Liver (tissue), 9 donors: ENCODE results near the gene TOE1. TPM values are rescaled to one million over a fixed set of nuclear protein-coding genes. Genes with fewer than 3 reads are reported as not detected.

Source experiments
- DNase-seq: peaks from one replicate; pipeline ENCODE4 v3.0.0-alpha.2; 2017; ENCODE audit warnings: low spot score
- H3K27ac ChIP-seq, 2 donors: one replicate each; pipeline ENCODE4 v1.7.0; 2013; ENCODE audit warnings: inconsistent platforms in 2 of 2, low read length in 2 of 2, control low read depth in 1 of 2, low read depth in 1 of 2, mild to moderate bottlenecking in 1 of 2
- H3K27me3 ChIP-seq, 4 donors: one replicate each; pipeline versions ENCODE4 v1.6.1 to v1.7.0; 2013; ENCODE audit warnings: low read length in 3 of 4, inconsistent platforms in 1 of 4, mild to moderate bottlenecking in 1 of 4, moderate library complexity in 1 of 4; ENCODE audit not compliant: control insufficient read depth in 4 of 4, insufficient read depth in 4 of 4
- H3K36me3 ChIP-seq, 4 donors: one replicate each; pipeline versions ENCODE4 v1.6.1 to v1.7.0; 2013; ENCODE audit warnings: low read length in 3 of 4, mild to moderate bottlenecking in 3 of 4, low read depth in 1 of 4, moderate library complexity in 1 of 4; ENCODE audit not compliant: control insufficient read depth in 4 of 4, insufficient read depth in 3 of 4
- H3K4me1 ChIP-seq, 4 donors: one replicate each; pipeline versions ENCODE4 v1.6.1 to v1.7.0; 2013; ENCODE audit warnings: low read length in 3 of 4, mild to moderate bottlenecking in 3 of 4, moderate library complexity in 1 of 4; ENCODE audit not compliant: control insufficient read depth in 4 of 4, insufficient read depth in 4 of 4
- H3K4me3 ChIP-seq, 3 donors: one replicate each; pipeline versions ENCODE4 v1.6.1 to v1.7.0; 2013; ENCODE audit warnings: low read length in 3 of 3, control low read depth in 1 of 3, low read depth in 1 of 3, mild to moderate bottlenecking in 1 of 3
- H3K9ac ChIP-seq, 2 donors: one replicate each; pipeline ENCODE4 v1.7.0; 2013; ENCODE audit warnings: low read length in 2 of 2, mild to moderate bottlenecking in 2 of 2, moderate library complexity in 2 of 2, control low read depth in 1 of 2, low read depth in 1 of 2
- H3K9me3 ChIP-seq, 4 donors: one replicate each; pipeline versions ENCODE4 v1.6.1 to v1.7.0; 2013; ENCODE audit warnings: low read length in 3 of 4; ENCODE audit not compliant: control insufficient read depth in 4 of 4
- ATF3 ChIP-seq: IDR thresholded peaks from 2 replicates; pipeline ENCODE4 v1.6.1; 2016; ENCODE audit warnings: antibody characterized with exemption
- CTCF ChIP-seq: fragments of 150-350 bp; IDR thresholded peaks from 2 replicates; pipeline ENCODE4 v1.5.1; 2017; ENCODE audit warnings: improper control_type of control experiment, low read depth, low read length; ENCODE audit not compliant: missing input control
- EGR1 ChIP-seq, 2 donors: IDR thresholded peaks; 2 replicates each; pipeline ENCODE4 v1.6.1; 2016 to 2018; ENCODE audit warnings: antibody characterized with exemption in 2 of 2, low read depth in 2 of 2
- FOXA1 ChIP-seq: IDR thresholded peaks from 2 replicates; pipeline ENCODE4 v1.6.1; 2016; ENCODE audit warnings: antibody characterized with exemption
- FOXA2 ChIP-seq: IDR thresholded peaks from 2 replicates; pipeline ENCODE4 v1.6.1; 2016; ENCODE audit warnings: antibody characterized with exemption
- GABPA ChIP-seq, 2 donors: IDR thresholded peaks in 1 of 2; conservative IDR thresholded peaks in 1 of 2; 2 replicates each; pipeline ENCODE4 v1.6.1; 2016; ENCODE audit warnings: antibody characterized with exemption in 2 of 2, mild to moderate bottlenecking in 1 of 2, moderate library complexity in 1 of 2
- HNF4A ChIP-seq, 2 donors: conservative IDR thresholded peaks; 2 replicates each; pipeline ENCODE4 v1.6.1; 2016; ENCODE audit warnings: antibody characterized with exemption in 2 of 2, mild to moderate bottlenecking in 2 of 2
- HNF4G ChIP-seq: IDR thresholded peaks from 2 replicates; pipeline ENCODE4 v1.6.1; 2016; ENCODE audit warnings: antibody characterized with exemption
- JUND ChIP-seq, 2 donors: IDR thresholded peaks; 2 replicates each; pipeline ENCODE4 v1.6.1; 2016; ENCODE audit warnings: antibody characterized with exemption in 2 of 2
- MAX ChIP-seq: IDR thresholded peaks from 2 replicates; pipeline ENCODE4 v1.6.1; 2016; ENCODE audit warnings: antibody characterized with exemption
- NR2F2 ChIP-seq: IDR thresholded peaks from 2 replicates; pipeline ENCODE4 v1.6.1; 2016; ENCODE audit warnings: antibody characterized with exemption
- RAD21 ChIP-seq, 2 donors: IDR thresholded peaks; 2 replicates each; pipeline ENCODE4 v1.6.1; 2016; ENCODE audit warnings: antibody characterized with exemption in 2 of 2, mild to moderate bottlenecking in 2 of 2
- REST ChIP-seq: IDR thresholded peaks from 2 replicates; pipeline ENCODE4 v1.6.1; 2016; ENCODE audit warnings: antibody characterized with exemption, mild to moderate bottlenecking
- RXRA ChIP-seq, 2 donors: IDR thresholded peaks; 2 replicates each; pipeline ENCODE4 v1.6.1; 2017 to 2018; ENCODE audit warnings: antibody characterized with exemption in 2 of 2, mild to moderate bottlenecking in 1 of 2
- SP1 ChIP-seq: IDR thresholded peaks from 2 replicates; pipeline ENCODE4 v1.6.1; 2018; ENCODE audit warnings: antibody characterized with exemption, mild to moderate bottlenecking
- TAF1 ChIP-seq: conservative IDR thresholded peaks from 2 replicates; pipeline ENCODE4 v1.6.1; 2016; ENCODE audit warnings: antibody characterized with exemption, mild to moderate bottlenecking
- YY1 ChIP-seq: IDR thresholded peaks from 2 replicates; pipeline ENCODE4 v1.6.1; 2016; ENCODE audit warnings: antibody characterized with exemption, mild to moderate bottlenecking
- ZBTB33 ChIP-seq: IDR thresholded peaks from 2 replicates; pipeline ENCODE4 v1.6.1; 2016; ENCODE audit warnings: antibody characterized with exemption
- WGBS: extraction: QIAGEN DNeasy Blood & Tissue Kit; methylation state at CpG from one replicate; pipeline ENCODE4 v1.1.7; 2013; 5-methylcytosine and 5-hydroxymethylcytosine counted together
- polyA plus RNA-seq, 2 donors: library from polyadenylated mRNA; stranded (reverse) in 1 of 2; unstranded in 1 of 2; fragments of 200-250 nt in 1 of 2; fragments of >200 nt in 1 of 2; fragmentation: Nextera tagmentation in 1 of 2; extraction: Ambion mirVana in 1 of 2; gene quantifications; one replicate each; pipeline versions ENCODE4 v1.2.1 to v1.2.3, GENCODE V29; 2013 to 2015
- total RNA-seq, 2 donors: library from RNA; depleted of rRNA; stranded (reverse); fragments of >200 nt; gene quantifications; one replicate each; pipeline ENCODE4 v1.2.3, GENCODE V29; 2014
- donor health status: healthy.
- donor health status: healthy.
- donor health status: healthy.
- donor health status: healthy.
- donor health status: healthy.

The TOE1 gene
- total and polyA plus RNA-seq, 4 donors, result 3.5 to 9.1 (median 5.8) TPM

GRCh38 chr1:45291716-45292115, 48.3 kb upstream of the TOE1 start:
- H3K9ac ChIP-seq, result no peak overlapping the region
- H3K36me3 ChIP-seq, result no peaks in the 10 kb centered on the region
- no peak for DNase-seq
- 76% methylated on average over 2 of the region's 2 CpGs for WGBS
- no peak overlapping the region for H3K4me3 ChIP-seq
- TF ChIP-seq ZBTB33 (no peak), JUND (IDR thresholded peaks at IDR 0.05) (no peak), EGR1 (IDR thresholded peaks at IDR 0.05; ENCODE audit: low read depth in 2 of 2) (no peak), HNF4A (conservative IDR thresholded peaks at IDR 0.05) (no peak), GABPA (IDR thresholded peaks at IDR 0.05 in 1 of 2, conservative IDR thresholded peaks at IDR 0.05 in 1 of 2) (no peak), CTCF (no peak), FOXA2 (no peak), REST (no peak), RXRA (IDR thresholded peaks at IDR 0.05) (no peak), TAF1 (no peak), NR2F2 (no peak), YY1 (no peak), RAD21 (IDR thresholded peaks at IDR 0.05) (no peak), SP1 (no peak), ATF3 (no peak), HNF4G (no peak), FOXA1 (no peak), MAX (no peak)
- no peaks in the 10 kb centered on the region for H3K9me3 ChIP-seq
- H3K4me1 ChIP-seq, result no peaks in the 10 kb centered on the region
- no peaks in the 10 kb centered on the region for H3K27me3 ChIP-seq
- no peak overlapping the region for H3K27ac ChIP-seq
